ENCODE measurements around the gene GATA3.

Gene GATA3

DNA sequence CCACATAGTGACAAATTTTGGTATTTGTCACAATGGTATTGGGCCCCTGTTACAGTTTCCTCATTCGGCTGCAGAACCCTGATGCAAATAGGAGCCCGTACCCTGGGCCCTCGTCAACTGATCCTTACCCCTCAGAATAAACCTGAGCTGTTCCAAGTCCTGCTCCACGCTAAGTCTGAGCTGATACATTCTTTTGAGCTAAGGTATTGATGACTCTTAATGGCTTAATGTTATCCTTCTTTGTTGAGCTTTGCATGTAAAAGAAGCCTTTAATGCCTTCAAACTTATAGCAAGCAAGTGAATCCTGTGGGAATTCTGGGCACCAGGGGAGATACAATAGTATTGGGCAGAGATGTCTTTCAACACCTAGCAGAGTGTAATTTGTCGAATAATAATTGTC, 31.8 kb downstream of the GATA3 start:
- H4K20me1 ChIP-seq (ENCODE audit: insufficient read depth, low read length) = no peaks in the 10 kb centered on the region
- no peak overlapping the region for H2AFZ ChIP-seq (ENCODE audit: low read length)
- no peaks in the 10 kb centered on the region for H3F3A ChIP-seq (ENCODE audit: insufficient read depth, low read length)
- H3K4me2 ChIP-seq (ENCODE audit: low read depth, low read length) = no peak overlapping the region
- TF ChIP-seq EZH2 (optimal IDR thresholded peaks at IDR 0.05; ENCODE audit: low read depth, low read length) = no peak
- no peak for TF ChIP-seq EZH2phosphoT487 (IDR thresholded peaks at IDR 0.05; ENCODE audit: low read length)
- TF ChIP-seq, protein P1, sequence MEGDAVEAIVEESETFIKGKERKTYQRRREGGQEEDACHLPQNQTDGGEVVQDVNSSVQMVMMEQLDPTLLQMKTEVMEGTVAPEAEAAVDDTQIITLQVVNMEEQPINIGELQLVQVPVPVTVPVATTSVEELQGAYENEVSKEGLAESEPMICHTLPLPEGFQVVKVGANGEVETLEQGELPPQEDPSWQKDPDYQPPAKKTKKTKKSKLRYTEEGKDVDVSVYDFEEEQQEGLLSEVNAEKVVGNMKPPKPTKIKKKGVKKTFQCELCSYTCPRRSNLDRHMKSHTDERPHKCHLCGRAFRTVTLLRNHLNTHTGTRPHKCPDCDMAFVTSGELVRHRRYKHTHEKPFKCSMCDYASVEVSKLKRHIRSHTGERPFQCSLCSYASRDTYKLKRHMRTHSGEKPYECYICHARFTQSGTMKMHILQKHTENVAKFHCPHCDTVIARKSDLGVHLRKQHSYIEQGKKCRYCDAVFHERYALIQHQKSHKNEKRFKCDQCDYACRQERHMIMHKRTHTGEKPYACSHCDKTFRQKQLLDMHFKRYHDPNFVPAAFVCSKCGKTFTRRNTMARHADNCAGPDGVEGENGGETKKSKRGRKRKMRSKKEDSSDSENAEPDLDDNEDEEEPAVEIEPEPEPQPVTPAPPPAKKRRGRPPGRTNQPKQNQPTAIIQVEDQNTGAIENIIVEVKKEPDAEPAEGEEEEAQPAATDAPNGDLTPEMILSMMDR (IDR thresholded peaks at IDR 0.05; ENCODE audit: low read length) = no peak
- H3K4me3 ChIP-seq (ENCODE audit: low read length) = no peak overlapping the region
- no peaks in the 10 kb centered on the region for H3K4me1 ChIP-seq (ENCODE audit: low read length)
- H3K27me3 ChIP-seq (replicated peaks; ENCODE audit: insufficient read depth, low read length) = no peaks in the 10 kb centered on the region
- H3K27ac ChIP-seq (ENCODE audit: low read length) = no peak overlapping the region
- no peak overlapping the region for H3K9ac ChIP-seq (ENCODE audit: low read length)
- H3K9me2 ChIP-seq (replicated peaks; ENCODE audit: insufficient read depth, low read length) = no peaks in the 10 kb centered on the region
- no peak for DNase-seq
- H3K36me3 ChIP-seq (replicated peaks; ENCODE audit: insufficient read depth, low read length) = no peaks in the 10 kb centered on the region
- no peaks in the 10 kb centered on the region for H3K79me2 ChIP-seq (ENCODE audit: low read length)
- H3K9me3 ChIP-seq (replicated peaks; ENCODE audit: insufficient read depth, low read length) = no peaks in the 10 kb centered on the region

GRCh38 chr10:8088504-8088903, 34.0 kb downstream of the GATA3 start:
- no peak overlapping the region for H3K4me2 ChIP-seq (ENCODE audit: low read depth, low read length)
- H3F3A ChIP-seq (ENCODE audit: insufficient read depth, low read length) = no peaks in the 10 kb centered on the region
- H3K9me2 ChIP-seq (replicated peaks; ENCODE audit: insufficient read depth, low read length) = no peaks in the 10 kb centered on the region
- no peaks in the 10 kb centered on the region for H4K20me1 ChIP-seq (ENCODE audit: insufficient read depth, low read length)
- H3K27ac ChIP-seq (ENCODE audit: low read length) = no peak overlapping the region
- TF ChIP-seq, protein P1 (IDR thresholded peaks at IDR 0.05; ENCODE audit: low read length) = no peak
- H3K27me3 ChIP-seq (replicated peaks; ENCODE audit: insufficient read depth, low read length) = no peaks in the 10 kb centered on the region
- H3K36me3 ChIP-seq (replicated peaks; ENCODE audit: insufficient read depth, low read length) = no peaks in the 10 kb centered on the region
- no peak for DNase-seq
- no peaks in the 10 kb centered on the region for H3K79me2 ChIP-seq (ENCODE audit: low read length)
- H3K9me3 ChIP-seq (replicated peaks; ENCODE audit: insufficient read depth, low read length) = no peaks in the 10 kb centered on the region
- H3K4me1 ChIP-seq (ENCODE audit: low read length) = no peaks in the 10 kb centered on the region
- H3K4me3 ChIP-seq (ENCODE audit: low read length) = no peak overlapping the region
- no peak overlapping the region for H2AFZ ChIP-seq (ENCODE audit: low read length)
- no peak overlapping the region for H3K9ac ChIP-seq (ENCODE audit: low read length)

DNA sequence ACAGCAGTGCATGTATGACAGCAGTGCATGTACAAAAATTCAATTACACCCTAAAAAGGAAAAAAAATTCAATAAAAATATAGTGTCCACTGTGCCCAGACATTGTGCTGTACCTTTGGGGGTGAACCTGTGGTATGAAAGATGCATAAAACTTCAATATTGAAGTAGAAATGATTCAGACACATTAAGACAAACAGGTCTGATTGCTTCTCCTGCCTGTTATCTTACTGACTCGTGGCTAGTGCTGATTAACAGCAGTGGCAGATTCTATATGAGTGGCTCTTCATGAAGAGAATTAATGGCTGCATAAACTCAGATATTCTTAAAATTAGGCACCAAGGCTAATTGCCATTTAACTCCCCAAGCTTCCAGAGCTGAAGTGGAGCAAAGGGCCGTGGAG, 37.9 kb downstream of the GATA3 start:
- Histone ChIP-seq H3K4me1 (ENCODE audit: low read length) (no peaks in the 10 kb centered on the region), H3K27ac (ENCODE audit: low read length) (no peak overlapping the region), H3K4me3 (ENCODE audit: low read length) (no peak overlapping the region), H3K9me2 (replicated peaks; ENCODE audit: insufficient read depth, low read length) (no peaks in the 10 kb centered on the region), H3K9me3 (replicated peaks; ENCODE audit: insufficient read depth, low read length) (no peaks in the 10 kb centered on the region), H3K36me3 (replicated peaks; ENCODE audit: insufficient read depth, low read length) (no peaks in the 10 kb centered on the region), H4K20me1 (ENCODE audit: insufficient read depth, low read length) (no peaks in the 10 kb centered on the region), H3K4me2 (ENCODE audit: low read depth, low read length) (no peak overlapping the region), H3K9ac (ENCODE audit: low read length) (no peak overlapping the region), H3K79me2 (ENCODE audit: low read length) (no peaks in the 10 kb centered on the region), H3F3A (ENCODE audit: insufficient read depth, low read length) (no peaks in the 10 kb centered on the region), H2AFZ (ENCODE audit: low read length) (no peak overlapping the region), H3K27me3 (replicated peaks; ENCODE audit: insufficient read depth, low read length) (no peaks in the 10 kb centered on the region)
- no peak for TF ChIP-seq EZH2 (optimal IDR thresholded peaks at IDR 0.05; ENCODE audit: low read depth, low read length)
- TF ChIP-seq, protein P1 (IDR thresholded peaks at IDR 0.05; ENCODE audit: low read length) = no peak
- TF ChIP-seq EZH2phosphoT487 (IDR thresholded peaks at IDR 0.05; ENCODE audit: low read length) = no peak
- no peak for DNase-seq

Data from MM.1S (cell line).